ENCODE measurements around the gene M1AP. TPM values are rescaled to one million over a fixed set of nuclear protein-coding genes. Genes with fewer than 3 reads are reported as not detected.

M1AP gene
- total and polyA plus RNA-seq, 2 of the 8 experiments (the other 6 are each of a cell fraction or from before 2014, with no cell fraction given), result 4.8 TPM

DNA sequence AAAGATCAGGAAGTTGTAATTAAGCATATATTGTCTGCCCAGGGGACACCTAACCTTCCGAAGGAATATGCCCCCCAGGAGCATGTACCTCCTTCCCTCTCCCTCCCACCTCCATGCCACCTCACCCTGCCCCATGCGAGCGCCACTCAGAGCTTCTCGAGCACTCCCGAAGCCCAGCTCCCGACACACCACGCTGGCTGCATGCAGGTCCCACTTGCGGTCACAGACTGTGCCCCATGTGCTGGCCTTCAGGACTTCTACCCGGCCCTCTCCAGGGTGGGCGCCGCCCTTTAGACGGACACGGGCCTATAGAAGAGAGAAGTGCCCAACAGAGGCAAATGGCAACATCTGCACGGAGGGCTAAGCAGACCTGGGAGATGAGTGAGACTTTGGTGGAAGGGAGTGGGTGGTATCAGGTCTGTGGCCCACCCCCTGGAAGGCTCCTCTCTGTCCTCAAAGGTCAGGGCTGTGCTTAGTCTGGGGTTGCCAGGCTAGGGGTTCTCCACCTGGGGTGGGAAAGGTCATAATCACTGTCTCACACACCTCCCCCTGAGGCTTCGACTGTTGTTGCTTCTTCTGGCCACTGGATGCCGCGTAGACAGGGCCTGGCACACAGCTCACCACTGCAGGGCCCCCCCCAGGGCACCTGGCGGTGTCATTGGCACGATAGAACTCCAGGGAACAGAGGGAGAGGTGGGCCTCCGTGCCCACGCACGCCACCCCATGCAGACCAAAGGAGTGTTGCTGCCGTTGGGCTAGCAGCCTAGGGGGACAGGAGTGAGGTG is 111.8 kb downstream of the M1AP start:
- Histone ChIP-seq H4K8ac (ENCODE audit: extremely low read depth, insufficient read depth, low read length) (peak overlapping the region; percentile 9; the same call in 1 of the 2 replicates), H3K9ac (replicated peaks in 1 of 4; ENCODE audit: extremely low read depth in 1 of 4, low read depth in 3 of 4, low read length in 3 of 4) (no peak overlapping the region), H3K56ac (replicated peaks; ENCODE audit: insufficient read length, low read depth, low read length) (no peak overlapping the region), H3K79me1 (ENCODE audit: low read depth, low read length) (peaks cover 2% of the 10 kb centered on the region; the same call in 1 of the 2 replicates), H3K79me2 (ENCODE audit: control insufficient read depth in 1 of 2, insufficient read depth in 2 of 2, low read length in 2 of 2) (no peaks in the 10 kb centered on the region), H3K23me2 (ENCODE audit: low read depth, low read length) (no peaks in the 10 kb centered on the region; the same call in 1 of the 2 replicates), H3K23ac (ENCODE audit: insufficient read length) (no peak overlapping the region), H3K4me2 (ENCODE audit: insufficient read depth in 1 of 2, low read depth in 2 of 2, low read length in 2 of 2) (no peak overlapping the region), H3K18ac (ENCODE audit: extremely low read depth, low read length) (no peak overlapping the region), H4K20me1 (replicated peaks in 1 of 2; ENCODE audit: control insufficient read depth in 1 of 2, insufficient read depth in 2 of 2, low read length in 2 of 2) (peaks cover 3 to 10% of the 10 kb centered on the region in 2 experiments), H3K14ac (ENCODE audit: insufficient read length) (no peak overlapping the region), H3K9me3 (ENCODE audit: insufficient read depth in 2 of 2, low read depth in 1 of 2, low read length in 1 of 2) (no peaks in the 10 kb centered on the region), H3K36me3 (ENCODE audit: control insufficient read depth in 2 of 4, insufficient read depth in 4 of 4, low read length in 3 of 4) (peaks cover 2 to 17% (median 10%) of the 10 kb centered on the region in 4 experiments; a peak in 7 of 8 replicates), H3K27ac (ENCODE audit: low read depth, low read length) (no peak overlapping the region), H4K91ac (replicated peaks; ENCODE audit: insufficient read length, low read length) (no peak overlapping the region), H2BK5ac (ENCODE audit: low read depth, low read length) (no peak overlapping the region), H3K27me3 (replicated peaks in 1 of 4; ENCODE audit: control insufficient read depth in 3 of 4, extremely low read depth in 1 of 4, insufficient read depth in 3 of 4, low read length in 3 of 4) (no peaks in the 10 kb centered on the region), H2BK12ac (ENCODE audit: low read depth, low read length) (no peak overlapping the region), H4K5ac (ENCODE audit: insufficient read length, low read depth, low read length) (no peak overlapping the region), H3K4me1 (replicated peaks in 1 of 4; ENCODE audit: control insufficient read depth in 3 of 4, insufficient read depth in 4 of 4, low read length in 3 of 4) (no peaks in the 10 kb centered on the region; a peak in 1 of 7 replicates), H3K4ac (replicated peaks; ENCODE audit: insufficient read length, low read depth, low read length) (no peak overlapping the region), H2BK15ac (ENCODE audit: low read length) (no peak overlapping the region), H3K4me3 (ENCODE audit: extremely low read depth in 1 of 4, insufficient read depth in 2 of 4, low read depth in 3 of 4, low read length in 4 of 4) (no peak overlapping the region), H2BK20ac (ENCODE audit: low read length) (no peak overlapping the region), H2AK5ac (ENCODE audit: low read depth, low read length) (no peak overlapping the region), H2AFZ (ENCODE audit: low read length) (no peak overlapping the region), H2BK120ac (replicated peaks; ENCODE audit: low read depth, low read length) (no peak overlapping the region)
- ChIA-PET CTCF (ENCODE audit: partially characterized antibody) (interaction anchor here (0.5 to 1.2 kb wide), 4 partner anchors 10 to 51 kb away, joined by 3 read pairs; no protein-coding TSS in a partner anchor), POLR2A (ENCODE audit: partially characterized antibody) (interaction anchor here (1.1 to 2.3 kb wide), 4 partner anchors 10 to 38 kb away, joined by 3 to 6 read pairs (median 4); partner anchors contain the start of genes DQX1 and LBX2)
- FAIRE-seq, result no peak
- 92% methylated on average over 23 of the region's 23 CpGs; no CpG with 5 or more reads in 1 of the 2 experiments for WGBS, 2 experiments (ENCODE audit: extremely low coverage in 1 of 2, insufficient coverage in 1 of 2, insufficient read length in 1 of 2, insufficient replicate concordance in 2 of 2, low coverage in 1 of 2, low lambda C conversion rate in 2 of 2, missing lambda C conversion rate in 1 of 2)
- no peak for DNase-seq (ENCODE audit: low read depth in 1 of 2, low spot score in 2 of 2)
- TF ChIP-seq EP300 (IDR thresholded peaks at IDR 0.05; ENCODE audit: borderline replicate concordance in 1 of 2, low read depth in 2 of 2, low read length in 2 of 2) (no peak), BCL11A (IDR thresholded peaks at IDR 0.05; ENCODE audit: low read depth in 2 of 2, low read length in 2 of 2) (no peak), SIX5 (IDR thresholded peaks at IDR 0.05; ENCODE audit: low read depth, low read length) (no peak), CHD2 (IDR thresholded peaks at IDR 0.05; ENCODE audit: low read length) (no peak), POLR2A (IDR thresholded peaks at IDR 0.05; ENCODE audit: control extremely low read depth in 1 of 2, low read depth in 2 of 2, low read length in 2 of 2) (no peak), EZH2 (IDR thresholded peaks at IDR 0.05; ENCODE audit: low read depth, low read length, severe bottlenecking) (no peak), PHF8 (conservative IDR thresholded peaks at IDR 0.05; ENCODE audit: low read depth, low read length) (no peak), SIRT6 (IDR thresholded peaks at IDR 0.05; ENCODE audit: low read length) (no peak), RBBP5 (IDR thresholded peaks at IDR 0.05; ENCODE audit: borderline replicate concordance, low read depth, low read length) (no peak), POU5F1 (IDR thresholded peaks at IDR 0.05; ENCODE audit: low read depth, low read length) (no peak), ZNF274 (IDR thresholded peaks at IDR 0.05; ENCODE audit: borderline replicate concordance, extremely low read depth, low read length) (no peak)
- TF ChIP-seq, protein P1, sequence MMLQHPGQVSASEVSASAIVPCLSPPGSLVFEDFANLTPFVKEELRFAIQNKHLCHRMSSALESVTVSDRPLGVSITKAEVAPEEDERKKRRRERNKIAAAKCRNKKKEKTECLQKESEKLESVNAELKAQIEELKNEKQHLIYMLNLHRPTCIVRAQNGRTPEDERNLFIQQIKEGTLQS (IDR thresholded peaks at IDR 0.05; ENCODE audit: insufficient read depth, low read depth, low read length), result no peak
